Hepatocyte (in vitro differentiated cells): ENCODE results near the gene EPHB2. TPM values are rescaled to one million over a fixed set of nuclear protein-coding genes. Genes with fewer than 3 reads are reported as not detected.

Experiments used
- DNase-seq: peaks from one replicate; pipeline ENCODE4 v3.0.0-alpha.2; 2016; ENCODE audit warnings: low spot score
- H2AFZ ChIP-seq: fragments of 200-600 bp; sonication (generic); 2 replicates; pipeline ENCODE4 v1.6.0; 2016; ENCODE audit warnings: antibody characterized with exemption, mild to moderate bottlenecking
- H3K27ac ChIP-seq: fragments of 200-600 bp; sonication (generic); 2 replicates; pipeline ENCODE4 v1.5.1; 2016; ENCODE audit warnings: mild to moderate bottlenecking
- H3K27me3 ChIP-seq: fragments of 200-600 bp; sonication (generic); 2 replicates; pipeline ENCODE4 v1.6.1; 2016
- H3K36me3 ChIP-seq: fragments of 200-600 bp; sonication (generic); replicated peaks from 2 replicates; pipeline ENCODE4 v1.5.1; 2016; ENCODE audit warnings: low read depth; ENCODE audit not compliant: insufficient read depth
- H3K4me1 ChIP-seq: fragments of 200-600 bp; sonication (generic); 2 replicates; pipeline ENCODE4 v1.5.1; 2016; ENCODE audit warnings: mild to moderate bottlenecking, moderate library complexity; ENCODE audit not compliant: insufficient read depth
- H3K4me2 ChIP-seq: fragments of 200-600 bp; sonication (generic); 2 replicates; pipeline ENCODE4 v1.6.0; 2016
- H3K4me3 ChIP-seq: fragments of 200-600 bp; sonication (generic); 2 replicates; pipeline ENCODE4 v1.5.1; 2016; ENCODE audit warnings: mild to moderate bottlenecking
- H3K79me2 ChIP-seq: fragments of 200-600 bp; sonication (generic); 2 replicates; pipeline ENCODE4 v1.6.0; 2017; ENCODE audit warnings: mild to moderate bottlenecking
- H3K9me2 ChIP-seq: fragments of 200-600 bp; sonication (generic); replicated peaks from 2 replicates; pipeline ENCODE4 v1.6.0; 2017; ENCODE audit warnings: mild to moderate bottlenecking; ENCODE audit not compliant: insufficient read depth
- H3K9me3 ChIP-seq: fragments of 200-600 bp; sonication (generic); 2 replicates; pipeline ENCODE4 v1.5.1; 2016; ENCODE audit warnings: low read depth, mild to moderate bottlenecking
- H4K20me1 ChIP-seq: fragments of 200-600 bp; sonication (generic); 2 replicates; pipeline ENCODE4 v1.6.0; 2016; ENCODE audit warnings: mild to moderate bottlenecking; ENCODE audit not compliant: insufficient read depth, poor library complexity, severe bottlenecking
- EZH2 ChIP-seq: fragments of 200-600 bp; sonication (generic); IDR thresholded peaks from 2 replicates; pipeline ENCODE4 v1.6.1; 2016; ENCODE audit warnings: antibody characterized with exemption, mild to moderate bottlenecking, borderline replicate concordance
- EZH2phosphoT487 ChIP-seq: fragments of 200-600 bp; sonication (generic); IDR thresholded peaks from one replicate; pipeline ENCODE4 v1.6.1; 2018; ENCODE audit warnings: antibody characterized with exemption, mild to moderate bottlenecking, low read depth, moderate library complexity; ENCODE audit not compliant: unreplicated experiment, severe bottlenecking
- WGBS: methylation state at CpG from one replicate; pipeline ENCODE4 v1.1.6; 2016; ENCODE audit warnings: low lambda C conversion rate; ENCODE audit errors: missing lambda C conversion rate; 5-methylcytosine and 5-hydroxymethylcytosine counted together
- polyA plus RNA-seq: library from polyadenylated mRNA; unstranded; fragments of >200 nt; fragmentation: Nextera tagmentation; extraction: Ambion mirVana; gene quantifications from 2 replicates; pipeline ENCODE4 v1.2.1, GENCODE V29; 2016
- total RNA-seq: library from RNA; depleted of rRNA; stranded (reverse); fragments of >200 nt; gene quantifications from 2 replicates; pipeline ENCODE4 v1.2.3, GENCODE V29; 2014
- TF ChIP-seq, protein P1 (sequence below): fragments of 200-600 bp; sonication (generic); IDR thresholded peaks from 2 replicates; pipeline ENCODE4 v1.5.1; 2016; ENCODE audit warnings: antibody characterized with exemption, mild to moderate bottlenecking; ENCODE audit not compliant: poor library complexity

The EPHB2 gene
- total and polyA plus RNA-seq, 2 experiments from 2014 or later = 17.2 to 18.3 TPM

DNA sequence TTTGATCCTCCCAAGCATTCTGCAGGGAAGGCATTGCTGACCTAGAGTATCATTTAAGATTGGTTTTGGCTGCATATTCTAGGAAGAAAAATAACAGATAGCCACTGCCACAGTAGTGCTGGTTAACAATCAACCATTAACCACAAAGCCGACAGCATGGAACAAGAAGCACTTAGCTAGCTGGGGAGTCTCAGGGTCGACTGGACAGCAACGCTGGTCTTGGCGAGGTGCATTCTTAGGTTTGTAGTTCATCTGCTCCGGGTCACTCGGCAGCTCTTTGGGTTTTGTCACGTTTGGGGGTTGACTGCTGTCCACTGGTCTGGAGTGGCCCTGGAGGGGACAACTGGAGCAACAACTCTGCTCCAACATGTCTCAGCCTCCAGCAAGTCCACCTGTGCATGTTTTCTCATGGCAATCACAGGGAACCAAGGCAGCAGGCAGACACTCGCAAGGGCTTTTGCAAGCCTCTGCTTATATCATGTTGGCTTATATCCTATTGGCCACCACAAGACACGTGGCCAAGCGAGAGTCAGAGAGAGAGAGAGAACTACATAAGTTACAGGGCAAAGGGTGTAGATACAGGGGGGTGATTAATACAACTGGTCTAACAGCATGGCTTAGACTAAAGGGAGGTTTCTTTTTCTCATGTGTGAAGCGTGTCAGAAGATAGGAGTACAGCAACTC lies 162.5 kb downstream of the EPHB2 start:
- WGBS = 82% methylated on average over 11 of the region's 11 CpGs
- H3K27me3 ChIP-seq = no peaks in the 10 kb centered on the region
- no peak overlapping the region for H3K27ac ChIP-seq
- no peak overlapping the region for H3K4me2 ChIP-seq
- no peak for DNase-seq
- H4K20me1 ChIP-seq = no peaks in the 10 kb centered on the region
- TF ChIP-seq EZH2 (no peak), EZH2phosphoT487 (no peak)
- TF ChIP-seq, protein P1, sequence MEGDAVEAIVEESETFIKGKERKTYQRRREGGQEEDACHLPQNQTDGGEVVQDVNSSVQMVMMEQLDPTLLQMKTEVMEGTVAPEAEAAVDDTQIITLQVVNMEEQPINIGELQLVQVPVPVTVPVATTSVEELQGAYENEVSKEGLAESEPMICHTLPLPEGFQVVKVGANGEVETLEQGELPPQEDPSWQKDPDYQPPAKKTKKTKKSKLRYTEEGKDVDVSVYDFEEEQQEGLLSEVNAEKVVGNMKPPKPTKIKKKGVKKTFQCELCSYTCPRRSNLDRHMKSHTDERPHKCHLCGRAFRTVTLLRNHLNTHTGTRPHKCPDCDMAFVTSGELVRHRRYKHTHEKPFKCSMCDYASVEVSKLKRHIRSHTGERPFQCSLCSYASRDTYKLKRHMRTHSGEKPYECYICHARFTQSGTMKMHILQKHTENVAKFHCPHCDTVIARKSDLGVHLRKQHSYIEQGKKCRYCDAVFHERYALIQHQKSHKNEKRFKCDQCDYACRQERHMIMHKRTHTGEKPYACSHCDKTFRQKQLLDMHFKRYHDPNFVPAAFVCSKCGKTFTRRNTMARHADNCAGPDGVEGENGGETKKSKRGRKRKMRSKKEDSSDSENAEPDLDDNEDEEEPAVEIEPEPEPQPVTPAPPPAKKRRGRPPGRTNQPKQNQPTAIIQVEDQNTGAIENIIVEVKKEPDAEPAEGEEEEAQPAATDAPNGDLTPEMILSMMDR = no peak
- H2AFZ ChIP-seq = no peak overlapping the region
- no peaks in the 10 kb centered on the region for H3K79me2 ChIP-seq
- no peaks in the 10 kb centered on the region for H3K9me3 ChIP-seq
- no peaks in the 10 kb centered on the region for H3K36me3 ChIP-seq
- H3K9me2 ChIP-seq = no peaks in the 10 kb centered on the region
- peaks cover 3% of the 10 kb centered on the region for H3K4me1 ChIP-seq
- H3K4me3 ChIP-seq = no peak overlapping the region

DNA sequence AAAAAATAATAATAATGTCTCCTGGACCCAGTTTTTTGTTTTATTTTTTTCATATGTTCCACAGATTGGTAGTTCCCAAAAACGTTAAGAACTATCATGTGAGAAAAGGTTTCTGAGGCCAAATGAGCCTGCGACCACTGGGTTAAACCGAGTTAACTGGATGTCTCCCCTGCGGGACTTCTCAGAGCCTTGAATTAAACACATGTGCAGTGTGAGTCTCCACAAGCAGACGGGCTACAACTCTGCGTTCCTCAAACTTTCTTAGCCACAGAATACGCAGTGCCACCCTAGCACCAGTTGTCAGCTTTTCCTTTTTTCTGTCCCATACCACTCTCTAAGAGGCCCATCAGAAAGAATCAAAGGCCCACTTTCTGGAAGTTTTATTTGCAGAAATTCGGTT lies 164.1 kb downstream of the EPHB2 start:
- no peaks in the 10 kb centered on the region for H3K27me3 ChIP-seq
- no peaks in the 10 kb centered on the region for H3K36me3 ChIP-seq
- peaks cover 3% of the 10 kb centered on the region for H3K4me1 ChIP-seq
- no peak for TF ChIP-seq EZH2phosphoT487
- TF ChIP-seq, protein P1 = no peak
- TF ChIP-seq EZH2 = no peak
- H4K20me1 ChIP-seq = no peaks in the 10 kb centered on the region
- no peak overlapping the region for H2AFZ ChIP-seq
- no peak overlapping the region for H3K4me2 ChIP-seq
- no peaks in the 10 kb centered on the region for H3K9me2 ChIP-seq
- DNase-seq = no peak
- no peak overlapping the region for H3K27ac ChIP-seq
- H3K4me3 ChIP-seq = no peak overlapping the region
- H3K79me2 ChIP-seq = no peaks in the 10 kb centered on the region
- no peaks in the 10 kb centered on the region for H3K9me3 ChIP-seq
- 88% methylated on average over 8 of the region's 8 CpGs for WGBS

DNA sequence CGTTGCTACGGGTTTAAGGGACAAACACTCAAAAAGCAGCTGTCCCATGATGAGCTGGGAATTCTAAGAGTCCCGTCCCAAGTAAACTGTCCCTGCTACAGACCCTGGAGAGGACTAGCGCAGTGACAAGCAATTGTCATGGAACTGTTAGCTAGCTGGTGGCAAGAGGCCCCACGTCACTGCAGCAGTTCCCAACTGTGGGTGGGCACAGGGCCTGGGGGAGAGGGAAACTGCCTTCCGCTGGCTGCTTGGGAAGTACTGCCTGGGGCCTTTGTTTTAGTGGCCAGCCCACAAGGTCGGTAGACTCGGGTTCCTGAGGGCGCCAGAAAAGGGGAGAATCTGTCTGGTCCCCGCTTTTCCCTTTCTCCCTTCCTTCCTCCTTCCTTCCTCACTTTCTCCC lies 164.6 kb downstream of the EPHB2 start:
- H3K79me2 ChIP-seq = no peaks in the 10 kb centered on the region
- 65% methylated on average over 9 of the region's 10 CpGs for WGBS
- H3K9me3 ChIP-seq = no peaks in the 10 kb centered on the region
- no peak overlapping the region for H2AFZ ChIP-seq
- no peak overlapping the region for H3K27ac ChIP-seq
- no peaks in the 10 kb centered on the region for H4K20me1 ChIP-seq
- H3K4me2 ChIP-seq = no peak overlapping the region
- DNase-seq = no peak
- H3K4me1 ChIP-seq = peaks cover 3% of the 10 kb centered on the region
- no peaks in the 10 kb centered on the region for H3K36me3 ChIP-seq
- TF ChIP-seq EZH2 (no peak), EZH2phosphoT487 (no peak)
- TF ChIP-seq, protein P1 = no peak
- H3K27me3 ChIP-seq = no peaks in the 10 kb centered on the region
- H3K9me2 ChIP-seq = no peaks in the 10 kb centered on the region
- H3K4me3 ChIP-seq = no peak overlapping the region
